ENCODE measurements around the gene MAF.

DNA sequence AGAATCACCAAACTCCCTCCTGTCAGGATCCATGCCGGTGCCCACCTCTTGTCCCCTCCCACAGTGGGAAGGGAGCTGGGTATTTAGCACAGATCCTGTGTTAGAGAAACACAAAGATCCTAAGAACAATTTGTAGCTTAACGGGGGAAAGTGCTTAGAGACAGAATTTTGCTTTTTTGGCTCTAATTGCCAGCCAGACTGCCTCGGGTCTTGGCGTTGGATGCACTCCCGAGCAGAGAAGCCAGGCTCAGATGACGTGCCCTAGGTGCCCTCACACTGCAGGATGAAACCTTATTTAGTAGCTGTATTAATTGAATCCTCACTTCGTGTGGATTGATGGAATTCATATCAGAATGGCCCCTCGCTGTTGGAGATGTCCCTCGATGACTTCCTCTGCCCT, 22.5 kb upstream of the MAF start:
- no peak for TF ChIP-seq GATA2 (IDR thresholded peaks at IDR 0.05; ENCODE audit: low read depth, low read length)
- no peak for TF ChIP-seq GATA3 (IDR thresholded peaks at IDR 0.05; ENCODE audit: low read depth, low read length)
